NCI-H2107 (cell line): Measurements from ENCODE around the gene RIOK3.
"Not testable (repeated sequence)": the region's sequence is repeated elsewhere in the genome, so short reads cannot be mapped to it uniquely, and the experiment has no call there.

Source experiments
- DNase-seq: peaks from one replicate; lab custom pipeline; 2025; lab: John Stamatoyannopoulos, UW

Gene RIOK3

DNA sequence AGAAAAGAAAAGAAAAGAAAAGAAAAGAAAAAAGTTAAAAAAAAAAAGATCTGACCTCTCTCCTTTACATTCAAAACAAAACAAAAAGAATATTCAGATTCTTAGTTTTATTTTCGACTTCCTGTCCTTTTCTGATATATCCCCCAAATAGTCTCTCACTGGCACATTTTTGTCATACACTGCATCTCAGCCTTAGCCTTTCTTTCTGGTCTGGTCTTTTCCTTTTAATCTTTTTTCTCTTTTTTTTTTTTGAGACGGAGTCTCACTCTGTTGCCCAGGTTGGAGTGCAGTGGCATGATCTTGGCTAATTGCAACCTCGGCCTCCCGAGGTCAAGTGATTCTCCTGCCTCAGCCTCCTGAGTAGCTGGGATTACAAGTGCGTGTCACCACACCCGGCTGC lies 1.6 kb upstream of the RIOK3 start:
- DNase-seq = no peak

DNA sequence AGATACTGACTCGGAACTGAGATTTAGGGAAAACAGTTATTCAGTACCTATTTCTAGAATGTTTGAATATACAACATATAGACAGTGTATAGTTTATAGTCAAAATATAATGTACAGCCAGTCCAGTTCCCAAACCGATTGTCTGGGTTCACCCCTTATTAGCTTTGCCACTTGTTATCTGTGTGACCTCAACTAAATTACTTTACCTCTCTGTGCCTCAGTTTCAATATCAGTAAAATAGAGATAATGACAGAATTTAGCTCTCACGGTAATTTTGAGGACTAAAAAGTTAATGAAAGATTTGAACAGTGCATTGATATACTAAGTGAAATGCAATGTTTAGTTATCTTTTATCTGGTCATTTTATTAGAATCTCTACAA lies 750 bp upstream of the RIOK3 start:
- DNase-seq = no peak

DNA sequence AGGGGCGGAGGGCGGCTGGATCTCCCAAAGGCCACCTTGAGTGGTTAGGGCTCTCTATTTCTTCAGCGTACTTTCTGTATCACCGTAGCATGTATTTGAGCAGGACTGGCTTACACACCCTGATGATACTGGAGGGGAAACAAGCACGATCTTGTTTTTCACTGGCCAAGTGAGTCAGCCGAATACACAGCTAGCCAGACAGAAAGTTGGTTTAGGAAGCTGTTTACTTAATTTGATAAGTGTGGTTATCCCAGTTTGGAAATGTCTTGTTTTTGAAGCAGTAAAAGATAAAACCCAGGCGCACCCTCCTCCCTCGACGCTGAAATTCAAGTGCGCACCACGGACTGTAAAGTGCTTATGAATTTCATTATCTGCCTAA lies 582 bp downstream of the RIOK3 start:
- DNase-seq = no peak

DNA sequence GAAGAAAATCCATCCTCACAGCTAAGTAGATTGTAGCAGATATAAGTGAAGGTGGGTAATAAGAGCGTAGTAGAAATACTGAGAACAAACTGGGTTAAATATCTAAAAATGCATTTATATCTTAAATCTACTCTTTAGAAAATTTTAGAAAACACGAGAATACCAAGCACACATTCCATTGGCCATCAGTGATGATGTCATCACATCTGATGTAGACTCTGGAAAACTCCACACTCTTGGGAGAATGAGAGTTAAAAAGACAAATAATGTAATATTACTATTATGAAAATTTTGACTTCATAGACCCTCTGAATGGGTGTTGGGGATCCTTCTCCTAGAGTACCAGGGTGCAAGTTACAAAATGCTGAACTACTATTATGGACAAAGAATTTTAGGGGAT lies 3.7 kb downstream of the RIOK3 start:
- no peak for DNase-seq

DNA sequence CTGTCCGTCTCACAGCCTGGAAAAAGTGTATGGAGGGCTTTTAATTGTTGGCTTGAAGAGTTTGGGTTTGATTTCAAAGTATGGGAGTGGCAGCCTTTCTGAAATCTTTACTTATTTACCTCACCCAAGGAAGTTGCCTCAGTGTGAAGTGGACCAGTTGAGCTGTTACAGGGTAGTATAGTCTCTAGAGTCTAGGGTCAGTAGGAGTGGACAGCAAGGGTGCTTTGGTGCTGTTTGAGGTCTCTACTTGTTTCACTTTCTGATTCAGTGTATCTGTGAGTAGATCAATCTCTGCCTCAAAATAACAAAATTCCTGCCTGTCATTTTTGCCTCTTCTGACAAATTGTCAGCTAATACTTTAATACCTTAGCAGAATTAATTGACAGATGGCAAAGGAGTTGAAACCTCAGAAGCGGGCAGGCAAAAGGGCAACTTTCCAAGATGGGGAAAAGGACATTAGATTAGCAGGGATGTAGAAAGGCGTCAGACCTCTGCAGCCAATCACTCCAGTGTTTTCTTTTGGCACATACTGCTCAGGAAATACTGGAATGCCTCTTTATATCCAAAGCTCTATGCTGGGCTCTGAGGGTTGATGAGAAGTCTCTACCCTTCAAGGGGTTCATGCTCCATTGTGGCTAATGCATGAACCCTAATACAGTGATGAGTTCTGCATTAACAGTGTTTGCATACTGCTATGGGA lies 5.9 kb downstream of the RIOK3 start:
- no peak for DNase-seq

DNA sequence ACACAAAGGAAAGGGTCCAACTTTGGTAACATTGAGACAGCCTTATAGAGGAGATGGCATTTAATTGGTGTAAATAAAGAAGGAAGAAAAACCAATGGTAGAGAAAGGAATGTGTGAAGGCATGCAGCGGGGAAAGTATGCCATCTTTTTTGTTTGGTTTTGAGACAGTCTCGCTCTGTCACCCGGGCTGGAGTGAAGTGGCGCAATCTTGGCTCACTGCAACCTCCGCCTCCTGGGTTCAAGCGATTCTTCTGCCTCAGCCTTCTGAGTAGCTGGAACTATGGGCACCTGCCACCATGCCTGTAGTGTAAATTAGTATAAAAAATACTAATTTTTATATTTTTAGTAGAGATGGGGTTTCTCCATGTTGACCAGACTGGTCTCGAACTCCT lies 6.4 kb downstream of the RIOK3 start:
- no peak for DNase-seq

DNA sequence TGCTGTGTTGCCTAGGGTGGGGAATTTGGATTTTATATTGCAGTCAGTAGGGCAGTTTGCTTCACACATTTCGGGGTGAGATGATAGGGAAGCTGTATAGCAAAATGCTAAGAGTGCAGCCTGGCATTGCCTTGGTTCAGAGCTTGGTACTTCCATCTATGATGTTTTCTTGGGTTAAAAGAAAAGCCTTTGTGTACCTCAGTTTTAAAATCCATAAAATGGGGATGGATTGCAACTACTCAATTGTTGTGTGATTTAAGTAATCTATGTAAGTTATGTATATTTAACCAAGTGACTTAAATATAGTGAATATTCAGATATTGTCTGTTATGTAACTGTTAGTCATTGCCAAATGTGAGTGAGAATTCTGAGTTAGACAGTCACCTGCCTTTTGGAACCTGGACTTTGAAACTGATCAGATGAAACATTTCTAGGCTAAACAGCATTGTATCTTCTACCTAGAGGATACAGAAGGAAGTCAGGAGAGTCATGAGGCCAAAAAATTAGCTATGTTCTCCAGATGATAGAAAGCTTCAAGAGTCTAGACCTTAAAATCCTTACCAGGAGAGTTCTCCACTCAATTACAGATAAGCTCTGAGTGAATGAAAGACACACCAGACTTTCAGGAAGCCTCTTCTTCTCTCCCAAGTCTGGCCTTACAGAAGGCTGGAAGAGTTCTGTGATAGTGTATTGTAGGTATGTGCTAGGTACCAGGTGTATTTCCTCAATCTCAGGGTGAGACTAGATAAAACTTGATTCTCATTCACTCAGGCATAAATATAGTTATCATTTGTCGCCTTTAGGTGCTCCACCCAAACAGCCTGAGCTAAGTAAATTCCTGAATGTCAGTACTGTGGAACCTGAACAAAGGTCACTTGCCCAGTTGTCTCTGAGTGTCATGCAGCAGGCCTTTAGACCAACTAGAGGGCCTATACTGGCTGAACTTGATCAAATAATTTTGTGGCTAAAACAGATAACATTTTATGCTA lies 7.5 kb downstream of the RIOK3 start:
- DNase-seq = no peak

DNA sequence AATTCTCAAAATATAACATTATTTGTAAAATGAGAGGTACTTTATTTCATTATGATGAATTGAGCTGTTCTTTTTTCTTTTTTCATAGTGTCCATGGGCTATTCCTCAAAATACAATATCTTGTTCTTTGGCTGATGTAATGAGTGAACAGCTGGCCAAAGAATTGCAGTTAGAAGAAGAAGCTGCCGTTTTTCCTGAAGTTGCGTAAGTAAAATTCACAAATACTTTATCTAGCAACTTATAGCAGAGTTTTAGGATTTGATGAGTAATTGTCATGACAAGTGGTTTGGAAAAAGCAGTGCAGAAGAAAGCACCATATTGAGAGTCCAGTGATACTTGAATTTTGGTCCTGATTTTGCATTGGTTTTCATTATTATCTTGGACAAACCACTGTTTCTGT lies 9.8 kb downstream of the RIOK3 start:
- no peak for DNase-seq

DNA sequence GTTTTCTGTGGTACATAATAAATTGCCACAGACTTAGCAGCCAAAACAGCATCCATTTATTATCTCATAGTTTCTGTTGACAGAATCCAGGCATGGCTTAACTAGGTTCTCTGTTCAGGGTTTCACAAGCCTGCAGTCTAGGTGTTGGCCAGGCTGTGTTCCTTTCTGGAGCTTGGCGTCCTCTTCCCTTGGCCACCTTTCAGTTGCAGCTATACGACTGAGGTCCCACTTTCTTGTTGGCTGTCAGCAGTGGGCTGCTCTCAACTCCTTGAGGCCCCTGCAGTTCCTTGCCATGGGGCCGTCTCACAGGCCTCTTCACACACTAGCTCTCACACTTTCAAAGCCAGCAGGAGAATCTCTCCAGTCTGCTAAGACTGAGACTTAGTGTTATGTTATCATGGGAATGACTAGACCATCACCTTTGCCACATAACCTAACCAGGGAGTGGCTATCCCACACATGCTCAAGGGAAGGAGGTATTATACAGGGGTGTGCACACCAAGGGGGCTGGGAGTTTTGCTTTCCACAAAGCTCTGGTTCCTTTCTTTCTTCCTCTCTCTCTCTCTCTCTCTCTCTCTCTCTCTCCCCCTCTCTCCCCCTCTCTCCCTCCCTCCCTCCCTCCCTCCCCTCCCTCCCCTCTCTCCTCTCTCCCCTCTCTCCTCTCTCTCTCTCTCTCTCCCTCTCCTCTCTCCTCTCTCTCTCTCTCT lies 15.8 kb downstream of the RIOK3 start:
- DNase-seq = no peak

DNA sequence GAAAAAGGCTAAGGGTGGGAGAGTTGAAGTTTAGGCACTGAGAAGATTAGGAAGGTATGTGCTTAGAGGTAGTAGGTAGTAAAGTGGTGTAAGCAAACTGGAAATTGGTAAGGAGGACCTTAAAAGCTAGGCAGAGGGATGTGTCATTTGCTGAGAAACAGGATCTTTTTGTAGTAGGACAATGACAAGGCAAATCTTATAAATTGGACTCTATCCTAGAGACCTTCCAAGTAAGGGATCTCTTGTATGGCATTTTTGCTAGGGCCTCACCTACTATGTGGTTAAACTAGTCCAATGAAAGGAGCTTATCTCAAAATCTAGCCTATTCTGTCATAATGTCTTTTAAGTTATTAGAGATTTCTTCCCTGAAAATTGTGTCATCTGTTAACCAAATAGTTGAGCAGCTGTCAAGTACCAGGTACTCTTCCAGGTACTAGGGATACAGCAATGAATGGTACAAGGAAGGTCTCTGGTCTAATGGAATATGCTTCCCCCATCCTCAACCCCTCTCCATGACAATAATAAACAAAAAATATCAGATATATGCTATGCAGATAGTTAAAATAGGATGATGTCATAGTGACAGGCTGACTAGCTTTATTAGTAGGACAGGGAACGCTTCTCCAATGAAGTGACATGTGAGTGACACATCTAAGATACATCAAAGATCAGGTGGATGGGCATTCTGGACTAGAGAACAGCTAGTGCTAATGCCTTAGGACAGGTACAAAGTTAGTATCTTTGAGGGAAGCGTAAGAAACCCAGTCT lies 17.7 kb downstream of the RIOK3 start:
- no peak for DNase-seq

DNA sequence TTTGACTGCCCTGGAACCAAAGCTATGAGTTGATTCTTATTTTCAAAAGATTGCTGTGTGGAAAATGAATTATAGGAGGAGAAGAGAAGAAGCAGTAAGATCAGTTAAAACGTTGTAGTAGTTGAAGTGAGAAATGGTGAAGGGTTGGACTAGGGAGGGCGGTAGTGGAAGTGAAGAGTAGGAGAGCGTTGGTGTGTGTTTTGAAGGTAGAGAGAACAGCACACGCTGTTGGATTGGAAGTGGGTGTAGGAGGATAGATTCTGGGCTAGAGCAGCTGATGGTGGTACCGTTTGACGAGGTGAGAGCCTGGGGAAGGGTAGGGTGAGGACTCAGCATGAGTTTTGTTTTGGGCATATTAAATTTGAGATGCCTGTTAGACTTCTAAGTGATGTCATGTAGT lies 18.4 kb downstream of the RIOK3 start:
- DNase-seq = no peak

DNA sequence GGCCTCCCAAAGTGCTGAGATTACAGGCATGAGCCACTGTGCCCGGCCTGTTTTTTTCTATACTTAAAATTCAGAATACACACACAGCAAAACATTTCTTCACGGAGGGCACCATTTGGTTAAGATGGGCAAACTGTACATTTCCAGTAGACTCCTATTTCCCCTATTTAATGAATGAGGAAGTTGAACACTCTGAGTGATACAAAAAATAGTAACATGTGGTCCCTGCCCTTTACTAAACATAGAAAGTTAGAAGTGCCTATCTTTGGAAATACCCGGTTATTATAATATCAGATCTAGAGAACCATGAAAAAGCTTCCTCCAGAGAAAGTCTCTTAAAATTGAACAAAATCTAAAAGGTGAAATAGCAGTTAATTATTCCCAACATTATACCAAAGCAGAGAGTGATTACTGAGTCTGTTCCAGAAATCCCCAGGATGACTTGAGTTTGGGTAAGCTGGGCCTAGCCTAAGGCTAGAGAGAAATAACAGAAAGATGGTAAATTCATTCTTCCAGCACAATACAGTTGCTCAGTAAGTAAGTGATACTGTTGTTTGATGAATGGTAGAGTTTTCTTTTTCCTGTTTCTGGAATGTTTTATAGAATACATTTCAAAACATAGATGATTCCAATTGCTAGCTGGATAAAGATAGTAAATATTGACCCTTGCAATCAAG lies 26.9 kb downstream of the RIOK3 start:
- DNase-seq = no peak

DNA sequence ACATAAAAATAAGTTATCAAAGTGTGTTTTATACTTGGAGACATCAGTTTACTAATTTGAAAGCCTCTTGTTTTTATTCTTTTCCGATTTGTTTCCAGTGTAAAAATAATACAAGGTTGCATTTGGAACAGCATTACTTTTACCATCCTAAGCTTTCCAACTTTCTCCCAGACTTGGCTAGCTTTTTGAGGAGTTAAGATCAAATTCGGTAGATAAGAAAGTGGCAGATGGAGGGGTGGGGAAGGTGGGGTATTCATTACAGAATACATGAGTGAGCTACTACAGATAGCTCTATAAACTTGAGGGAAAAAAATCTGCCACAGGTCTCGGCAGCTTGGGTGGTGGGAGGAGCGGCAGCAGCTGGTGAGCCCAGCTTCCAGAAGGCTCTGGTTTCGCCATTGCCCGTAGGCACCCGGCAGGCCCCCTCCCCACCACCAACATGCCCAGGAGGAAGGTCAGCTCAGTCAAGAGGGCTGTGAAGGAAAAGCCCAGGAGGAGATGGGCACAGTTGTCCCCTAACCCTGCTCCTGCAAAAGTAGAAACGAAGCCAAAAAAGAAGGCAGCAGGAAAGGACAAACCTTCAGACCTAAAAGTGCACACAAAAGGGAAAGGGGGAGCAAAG lies 31.6 kb downstream of the RIOK3 start:
- no peak for DNase-seq

DNA sequence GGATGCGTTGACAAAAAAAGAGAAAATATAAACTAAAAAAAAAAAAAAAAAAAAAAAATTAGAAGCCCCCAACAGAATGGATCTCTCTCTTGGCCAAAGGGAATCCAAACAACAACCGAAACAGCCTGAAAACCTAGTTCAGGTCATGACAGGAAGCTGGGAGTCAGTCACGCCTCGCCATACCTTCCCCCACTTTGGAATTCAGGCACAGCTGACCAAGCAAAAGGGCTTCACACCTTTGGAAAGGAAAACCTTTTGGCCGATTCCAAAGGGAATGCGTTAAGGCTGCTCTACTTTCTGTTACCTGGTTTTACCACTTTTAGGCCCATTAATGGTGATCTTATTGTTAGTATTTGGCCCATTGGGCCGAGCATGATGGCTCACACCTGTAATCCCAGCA lies 32.3 kb downstream of the RIOK3 start:
- no peak for DNase-seq

DNA sequence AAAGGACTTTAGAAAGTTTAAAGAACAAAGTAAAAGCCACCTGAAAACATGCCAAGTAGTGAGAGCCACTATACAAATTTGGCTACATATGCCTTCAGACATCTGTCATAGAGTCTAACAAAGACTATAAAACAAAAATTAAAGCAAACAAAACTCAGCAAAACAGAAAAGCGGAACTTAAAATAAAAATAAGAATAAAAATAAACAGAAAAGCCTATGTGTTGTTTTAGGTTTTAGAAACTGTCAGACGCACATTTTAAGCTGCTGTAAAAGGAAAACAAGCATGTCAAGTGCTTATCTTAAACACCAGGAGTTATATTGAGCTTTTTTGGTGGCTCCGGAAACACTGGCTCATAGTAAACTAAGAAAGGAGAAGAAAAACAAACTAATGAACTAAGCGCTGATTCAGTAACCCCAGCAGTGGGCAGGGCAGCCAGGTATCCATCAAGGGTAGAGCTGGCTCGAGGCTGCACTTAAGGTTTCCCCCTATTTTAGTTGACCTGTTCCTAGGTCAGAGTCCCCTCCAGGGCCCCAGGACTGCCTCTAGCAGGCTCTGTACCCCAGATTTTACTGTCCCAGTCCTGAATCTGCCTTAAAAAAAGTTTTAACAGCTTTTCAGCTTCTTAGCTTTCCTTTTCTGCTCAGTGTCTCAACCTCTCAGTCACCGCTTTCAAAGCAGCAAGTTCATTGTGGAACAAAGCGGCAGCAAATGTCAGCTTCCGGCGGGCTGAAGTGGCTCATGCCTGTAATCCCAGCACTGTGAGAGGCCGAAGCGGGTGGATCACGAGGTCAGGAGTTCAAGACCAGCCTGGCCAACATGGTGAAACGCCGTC lies 34.9 kb downstream of the RIOK3 start:
- DNase-seq = no peak

DNA sequence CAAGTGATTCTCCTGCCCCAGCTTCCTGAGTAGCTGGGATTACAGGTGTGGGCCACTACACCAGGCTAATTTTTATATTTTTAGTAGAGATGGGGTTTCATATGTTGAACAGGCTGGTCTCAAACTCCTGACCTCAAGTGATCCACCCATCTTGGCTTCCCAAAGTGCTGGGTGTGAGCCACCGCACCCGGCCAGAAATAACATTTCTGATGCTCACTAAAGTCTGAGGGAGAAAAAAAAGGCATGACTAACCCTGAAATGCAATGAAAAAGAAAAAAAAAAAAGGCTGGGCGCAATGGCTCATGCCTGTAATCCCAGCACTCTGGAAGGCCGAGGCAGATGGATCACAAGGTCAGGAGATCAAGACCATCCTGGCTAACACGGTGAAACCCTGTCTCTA lies 36.5 kb downstream of the RIOK3 start:
- DNase-seq = not testable (repeated sequence)

DNA sequence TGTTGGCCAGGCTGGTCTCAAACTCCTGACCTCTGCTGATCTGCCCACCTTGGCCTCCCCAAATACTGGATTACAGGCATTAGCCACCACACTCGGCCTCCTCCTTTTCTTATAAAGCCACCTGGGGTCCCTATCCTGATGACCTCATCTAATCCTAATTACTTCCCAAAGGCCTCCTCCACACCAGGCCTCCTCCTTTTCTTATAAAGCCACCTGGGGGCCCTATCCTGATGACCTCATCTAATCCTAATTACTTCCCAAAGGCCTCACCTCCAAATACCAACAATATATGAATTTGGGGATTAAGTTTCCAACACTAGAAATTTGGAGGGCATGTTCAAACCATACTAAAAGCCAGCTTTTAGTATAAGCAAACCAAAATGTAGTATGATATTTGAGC lies 40.6 kb downstream of the RIOK3 start:
- no peak for DNase-seq

DNA sequence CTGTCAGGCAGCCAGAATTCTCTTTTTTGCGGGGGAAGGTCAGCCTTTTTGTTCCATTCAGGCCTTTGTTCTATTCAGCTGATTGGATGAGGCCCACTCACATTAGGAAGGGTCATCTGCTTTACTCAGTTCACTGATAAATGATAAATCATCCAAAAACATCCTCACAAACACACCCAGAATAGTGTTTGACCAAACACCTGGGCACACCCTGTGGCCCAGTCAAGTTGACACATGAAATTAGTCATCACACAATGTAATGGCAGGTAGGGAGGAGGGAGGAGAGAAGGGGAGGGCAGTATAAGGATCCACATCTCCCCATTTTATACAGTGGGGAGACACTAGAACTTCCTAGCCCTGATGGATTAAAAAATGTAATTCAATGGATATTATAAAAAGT lies 41.9 kb downstream of the RIOK3 start:
- no peak for DNase-seq

DNA sequence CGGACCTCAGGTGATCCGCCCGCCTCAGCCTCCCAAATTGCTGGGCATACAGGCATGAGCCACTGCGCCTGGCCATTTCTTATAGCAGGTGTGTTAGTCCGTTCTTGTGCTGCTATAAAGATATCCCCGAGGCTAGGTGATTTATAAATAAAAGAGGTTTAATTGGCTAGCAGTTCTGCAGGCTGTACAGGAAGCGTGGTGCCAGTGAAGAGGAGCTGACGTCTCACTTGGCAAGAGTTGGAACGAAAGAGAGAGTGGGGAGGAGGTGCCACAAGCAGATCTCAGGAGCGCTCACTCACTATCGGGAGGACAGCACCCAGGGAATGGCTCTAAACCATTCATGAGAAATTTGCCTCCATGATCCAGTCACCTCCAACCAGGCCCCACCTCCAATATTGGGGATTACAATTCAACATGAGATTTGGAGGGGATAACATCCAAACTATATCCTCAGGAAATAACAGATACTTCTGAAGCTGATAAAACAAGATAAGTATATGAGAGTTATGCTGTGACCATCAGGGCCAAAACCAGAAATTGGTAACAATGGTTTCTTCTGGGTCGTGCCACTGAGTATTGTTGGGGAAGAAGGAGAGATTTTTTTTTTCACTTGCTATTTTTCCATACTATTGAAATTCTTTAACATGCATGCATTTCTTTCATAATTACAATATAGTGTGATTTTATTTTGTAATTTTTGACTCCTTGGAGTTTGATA lies 42.8 kb downstream of the RIOK3 start:
- DNase-seq = no peak

DNA sequence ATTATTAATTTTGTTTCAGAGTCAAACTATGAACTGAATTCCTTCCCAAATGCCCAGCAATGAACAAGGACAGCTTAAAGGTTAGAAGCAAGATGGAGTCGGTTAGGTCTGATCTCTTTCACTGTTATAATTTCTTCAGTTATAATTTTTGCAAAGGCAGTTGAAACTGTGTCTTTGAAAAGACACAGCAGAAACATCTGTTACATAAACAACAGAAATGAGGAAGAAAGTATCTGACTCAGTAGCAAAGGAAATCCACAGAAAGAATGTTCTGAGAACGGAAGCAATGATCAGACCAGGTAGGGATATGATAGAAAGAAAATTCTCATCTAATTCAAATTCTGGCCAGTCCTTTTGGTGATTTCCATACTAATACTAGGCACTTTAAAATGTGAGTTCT lies 45.0 kb downstream of the RIOK3 start:
- DNase-seq = no peak
